A549 treated with CpdA at 1 μM for 4 hours (cell line): ENCODE results near the gene HNRNPR. TPM values are rescaled to one million over a fixed set of nuclear protein-coding genes. Genes with fewer than 3 reads are reported as not detected.

Experiments
- total RNA-seq: library from RNA; stranded (reverse); fragments of 200-300 nt; extraction: Qiagen RNA extraction; gene quantifications from 5 replicates; pipeline ENCODE4 v1.2.3, GENCODE V29; 2022; ENCODE audit warnings: low read depth

HNRNPR gene
- 154 to 221 TPM (median 170 TPM) in 5 replicates for total RNA-seq

DNA sequence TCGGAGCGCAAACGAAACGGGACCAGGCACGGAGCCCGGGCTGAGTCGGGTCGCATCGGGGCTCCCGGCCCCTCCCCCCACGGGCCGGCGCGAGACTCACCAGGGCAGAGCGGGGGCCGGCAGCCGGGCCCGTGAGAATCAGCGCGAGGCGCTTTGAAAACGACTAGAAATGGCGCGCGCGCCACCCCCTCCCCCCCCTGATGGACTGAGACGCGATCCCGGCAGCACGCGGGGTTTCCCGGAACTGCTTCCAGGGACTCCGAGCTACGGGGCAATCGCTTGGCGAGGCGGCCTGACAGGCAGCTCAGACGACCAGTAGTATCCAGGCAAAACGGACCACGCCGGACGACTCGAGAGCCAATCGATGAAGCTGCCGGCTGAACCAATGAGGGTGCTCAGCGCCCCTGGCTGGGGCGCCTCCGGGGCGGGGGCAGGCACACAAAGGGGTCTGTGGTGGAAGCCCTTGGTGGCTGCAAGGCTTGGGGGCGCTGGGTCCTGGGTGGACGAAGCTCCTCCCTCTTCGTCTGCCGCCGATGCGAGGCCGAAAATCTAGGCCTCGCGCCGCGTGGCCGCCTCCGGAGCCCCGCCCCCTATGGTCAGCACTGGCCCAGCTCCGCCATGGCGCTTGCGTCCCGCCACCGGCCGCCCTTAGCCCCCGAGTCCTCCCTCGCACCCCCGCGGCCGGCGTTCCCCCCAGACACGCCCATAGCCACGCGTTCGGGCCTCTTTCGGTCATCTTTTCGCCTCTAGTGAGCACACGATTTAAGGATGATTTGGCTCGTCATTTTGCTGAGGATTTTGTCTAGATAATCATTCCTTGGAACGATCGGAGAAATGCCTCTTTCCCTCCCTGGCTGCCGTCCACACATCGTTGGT is at the start of gene HNRNPR:
TSS of gene HNRNPR (minus strand) at position 174 of the 876 bp plus-strand sequence. CDS start 3,276 bp downstream, outside the sequence.

DNA sequence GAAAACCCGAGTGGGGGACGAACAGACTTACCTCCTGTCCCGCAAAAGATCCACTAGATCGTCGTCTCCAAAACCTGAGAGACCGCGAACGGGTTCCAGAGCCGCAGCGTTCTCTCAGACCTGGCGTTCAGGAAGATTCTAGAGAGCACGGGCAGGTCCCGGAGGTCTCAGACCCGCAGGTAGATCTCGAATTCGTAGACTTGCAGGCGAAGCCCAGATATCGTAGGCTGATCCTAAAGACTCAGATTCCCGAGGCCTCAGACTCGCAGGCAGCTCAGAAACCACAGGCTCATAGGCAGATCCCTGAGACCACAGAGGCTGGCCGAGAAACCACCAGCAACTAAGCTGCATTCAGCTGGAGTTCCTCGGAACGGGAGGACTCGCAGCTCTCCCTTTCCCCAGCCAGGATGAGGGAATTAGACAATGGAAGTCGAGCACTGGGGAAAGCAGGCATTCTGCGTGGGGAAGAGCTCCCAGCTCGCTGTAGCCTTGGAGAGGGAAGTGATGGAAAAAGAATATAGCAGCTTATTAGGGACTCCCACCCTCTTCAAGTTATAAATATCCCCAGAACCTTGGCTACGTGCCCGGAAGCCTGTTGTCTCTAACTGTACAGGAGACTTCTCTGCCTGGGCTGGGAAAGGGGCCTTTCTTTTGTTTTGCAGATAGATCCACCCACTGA is 25.4 kb upstream of the HNRNPR start, which contains the start of gene ZNF436:
TSS of gene ZNF436 (minus strand) at position 502 of the 679 bp plus-strand sequence. CDS start 1,831 bp downstream, outside the sequence.

Other genes starting within 250 kb of the HNRNPR start
- gene LUZP1, start 175.4 kb downstream of the HNRNPR start, total RNA-seq = 18.6 to 25.9 TPM (median 21.2 TPM) in 5 replicates
- 10.1 to 13.5 TPM (median 11.0 TPM) in 5 replicates for gene HTR1D, start 126.8 kb downstream of the HNRNPR start, total RNA-seq
- 5.1 to 6.2 TPM (median 5.4 TPM) in 5 replicates for gene ZNF436, start 25.6 kb upstream of the HNRNPR start, total RNA-seq
- gene TCEA3, start 80.5 kb upstream of the HNRNPR start, total RNA-seq = 0.17 to 0.42 TPM (median 0.29 TPM) in 5 replicates
- 2.4 to 3.8 TPM (median 3.1 TPM) in 5 replicates for gene ASAP3, start 139.9 kb upstream of the HNRNPR start, total RNA-seq
- gene E2F2, start 186.9 kb upstream of the HNRNPR start, total RNA-seq = 2.3 to 2.7 TPM (median 2.5 TPM) in 5 replicates
- gene ID3, start 215.2 kb upstream of the HNRNPR start, total RNA-seq = 250 to 396 TPM (median 351 TPM) in 5 replicates